Adrenal gland (tissue), 5 donors: ENCODE data around the gene CGA.

Source experiments
- CTCF ChIP-seq, 6 experiments: fragments of 450-650 bp in 4 of 6; fragments of 200-600 bp in 2 of 6; sonication (generic) in 1 of 6; IDR thresholded peaks; 1 replicate in 5 of 6; 2 replicates in 1 of 6; pipeline versions ENCODE4 v1.5.1 to v1.8.0; 2016 to 2021; ENCODE audit warnings: antibody characterized with exemption in 6 of 6, mild to moderate bottlenecking in 2 of 6, moderate library complexity in 1 of 6
- POLR2A ChIP-seq, 2 donors: fragments of 450-650 bp; IDR thresholded peaks; one replicate each; pipeline ENCODE4 v1.6.1; 2017; ENCODE audit warnings: antibody characterized with exemption in 2 of 2, mild to moderate bottlenecking in 2 of 2, moderate library complexity in 1 of 2
- donor health status: DM: no; HTN: no; CAD: no.

GRCh38 chr6:87122477-87122876 lies 27.6 kb upstream of the CGA start:
- TF ChIP-seq CTCF (IDR thresholded peaks at IDR 0.05) (no peak), POLR2A (IDR thresholded peaks at IDR 0.05) (no peak)
